ENCODE measurements around the gene RAB27A.

- TF ChIP-seq POLR2AphosphoS5 (IDR thresholded peaks at IDR 0.05; ENCODE audit: low read depth, low read length) (peak; percentile 81), CTCF (IDR thresholded peaks at IDR 0.05; ENCODE audit: control extremely low read depth in 1 of 3, insufficient read depth in 1 of 3, low read depth in 1 of 3, low read length in 3 of 3) (no peak), MAX (IDR thresholded peaks at IDR 0.05) (peak; percentile 49), EZH2 (IDR thresholded peaks at IDR 0.05; ENCODE audit: low read depth, low read length, severe bottlenecking) (no peak), SRF (IDR thresholded peaks at IDR 0.05; ENCODE audit: low read depth, low read length) (no peak), EP300 (IDR thresholded peaks at IDR 0.05; ENCODE audit: borderline replicate concordance in 1 of 2, low read depth in 2 of 2, low read length in 2 of 2) (no peak), POLR2A (IDR thresholded peaks at IDR 0.05; ENCODE audit: control extremely low read depth in 1 of 2, low read depth in 2 of 2, low read length in 2 of 2) (peak; percentile 34 to 78), HDAC2 (IDR thresholded peaks at IDR 0.05; ENCODE audit: borderline replicate concordance in 1 of 2, low read depth in 2 of 2, low read length in 2 of 2) (no peak), RAD21 (IDR thresholded peaks at IDR 0.05 in 1 of 2, conservative IDR thresholded peaks at IDR 0.05 in 1 of 2; ENCODE audit: low read depth in 2 of 2, low read length in 2 of 2) (peak in 1 of 2 experiments; percentile 19; a peak in 1 of 4 replicates)
Measured at GRCh38 chr15:55318588-55319494, 29.2 kb upstream of the RAB27A start, which contains the start of the genes PIGB and PIGBOS1.
